Stimulated activated CD8-positive, alpha-beta memory T cell treated with anti-CD3 and anti-CD28 coated beads, Interleukin-15, amount 100 ng/mL, for 24 hours (primary cell): ENCODE data around the gene NCS1.

Experiments
- DNase-seq: peaks from one replicate; pipeline ENCODE4 v3.0.0-alpha.2; 2020; ENCODE audit warnings: low read depth

The NCS1 gene

GRCh38 chr9:130194378-130194932, 22.3 kb downstream of the NCS1 start:
- DNase-seq: no peak

- DNase-seq: no peak
Measured at GRCh38 chr9:130195638-130196037, 23.4 kb downstream of the NCS1 start.

- DNase-seq: no peak
Measured at GRCh38 chr9:130196643-130197042, 24.4 kb downstream of the NCS1 start.

- no peak for DNase-seq
Measured at GRCh38 chr9:130197386-130197785, 25.2 kb downstream of the NCS1 start.

- no peak for DNase-seq
Measured at GRCh38 chr9:130197888-130198287, 25.7 kb downstream of the NCS1 start.

GRCh38 chr9:130198501-130199179, 26.4 kb downstream of the NCS1 start:
- no peak for DNase-seq

GRCh38 chr9:130199605-130200004, 27.4 kb downstream of the NCS1 start:
- no peak for DNase-seq

- no peak for DNase-seq
Measured at GRCh38 chr9:130200038-130200849, 28.0 kb downstream of the NCS1 start.

- no peak for DNase-seq
Measured at GRCh38 chr9:130201399-130201873, 29.2 kb downstream of the NCS1 start.

GRCh38 chr9:130201974-130202373, 29.8 kb downstream of the NCS1 start:
- no peak for DNase-seq

- no peak for DNase-seq
Measured at GRCh38 chr9:130204341-130204740, 32.1 kb downstream of the NCS1 start.

GRCh38 chr9:130204959-130205358, 32.8 kb downstream of the NCS1 start:
- no peak for DNase-seq

GRCh38 chr9:130205912-130206311, 33.7 kb downstream of the NCS1 start:
- no peak for DNase-seq

- no peak for DNase-seq
Measured at GRCh38 chr9:130206579-130206978, 34.4 kb downstream of the NCS1 start.

- DNase-seq: no peak
Measured at GRCh38 chr9:130207241-130207992, 35.2 kb downstream of the NCS1 start.

GRCh38 chr9:130208600-130209347, 36.6 kb downstream of the NCS1 start:
- DNase-seq: no peak

- DNase-seq: no peak
Measured at GRCh38 chr9:130209422-130209821, 37.2 kb downstream of the NCS1 start.

- no peak for DNase-seq
Measured at GRCh38 chr9:130211548-130212226, 39.5 kb downstream of the NCS1 start.

GRCh38 chr9:130212543-130213297, 40.5 kb downstream of the NCS1 start:
- no peak for DNase-seq
